ENCODE data around the gene FLRT1. TPM values are rescaled to one million over a fixed set of nuclear protein-coding genes. Genes with fewer than 3 reads are reported as not detected.
A peak's percentile ranks its signal among the peaks of the same experiment; 100 is the strongest.

FLRT1 gene
- total RNA-seq, 4 donors from 2014 or later: 0.54 to 4.0 (median 3.8) TPM

- no peaks in the 10 kb centered on the region for H3K27me3 ChIP-seq
- no peaks in the 10 kb centered on the region for H3K9me3 ChIP-seq
- H3K36me3 ChIP-seq: no peaks in the 10 kb centered on the region
- H3K27ac ChIP-seq: peak overlapping the region in 2 of 3 donors; percentile 7 to 56
- 14 to 15% methylated on average over 25 to 35 of the region's 40 CpGs for WGBS, 2 donors
- TF ChIP-seq CTCF (IDR thresholded peaks at IDR 0.05) (peak in 5 of 6 experiments; percentile 20 to 58 (median 41)), POLR2A (IDR thresholded peaks at IDR 0.05) (no peak)
- peak; percentile 86 to 89 for DNase-seq
- peaks cover 13 to 14% of the 10 kb centered on the region in 2 donors for H3K4me1 ChIP-seq
- intact Hi-C loops (cut with DNase I): loop anchor here (10.0 kb wide), 1 partner anchor 77 kb away; no protein-coding TSS in a partner anchor
- peak overlapping the region in 1 of 3 donors; percentile 9 for H3K4me3 ChIP-seq (replicated peaks in 1 of 3)
Measured at GRCh38 chr11:64007629-64008282, 28.0 kb upstream of the FLRT1 start.

GRCh38 chr11:64008283-64008913 is 27.3 kb upstream of the FLRT1 start:
- no peak overlapping the region for H3K4me3 ChIP-seq (replicated peaks in 1 of 3)
- no peaks in the 10 kb centered on the region for H3K36me3 ChIP-seq
- intact Hi-C loops (cut with DNase I): loop anchor here (10.0 kb wide), 1 partner anchor 76 kb away; no protein-coding TSS in a partner anchor
- H3K27ac ChIP-seq: no peak overlapping the region
- TF ChIP-seq CTCF (IDR thresholded peaks at IDR 0.05) (no peak), POLR2A (IDR thresholded peaks at IDR 0.05) (no peak)
- H3K9me3 ChIP-seq: no peaks in the 10 kb centered on the region
- DNase-seq: no peak
- H3K27me3 ChIP-seq: no peaks in the 10 kb centered on the region
- H3K4me1 ChIP-seq: peaks cover 13 to 14% of the 10 kb centered on the region in 2 donors
- 93 to 95% methylated on average over 26 of the region's 26 CpGs for WGBS, 2 donors

- intact Hi-C loops (cut with DNase I): loop anchor here (10.0 kb wide), 1 partner anchor 76 kb away; no protein-coding TSS in a partner anchor
- H3K4me3 ChIP-seq (replicated peaks in 1 of 3): no peak overlapping the region
- WGBS, 2 donors: 95% methylated on average over 16 to 18 of the region's 18 CpGs
- TF ChIP-seq CTCF (IDR thresholded peaks at IDR 0.05) (no peak), POLR2A (IDR thresholded peaks at IDR 0.05) (no peak)
- no peaks in the 10 kb centered on the region for H3K36me3 ChIP-seq
- no peaks in the 10 kb centered on the region for H3K27me3 ChIP-seq
- peaks cover 13 to 14% of the 10 kb centered on the region in 2 donors for H3K4me1 ChIP-seq
- no peak overlapping the region for H3K27ac ChIP-seq
- H3K9me3 ChIP-seq: no peaks in the 10 kb centered on the region
- no peak for DNase-seq
Measured at GRCh38 chr11:64008914-64009633, 26.7 kb upstream of the FLRT1 start.

- no peak overlapping the region for H3K4me3 ChIP-seq (replicated peaks in 1 of 3)
- H3K27ac ChIP-seq: no peak overlapping the region
- no peaks in the 10 kb centered on the region for H3K36me3 ChIP-seq
- WGBS, 2 donors: 100% methylated on average over 4 to 6 of the region's 8 CpGs
- intact Hi-C loops (cut with DNase I): loop anchor here (10.0 kb wide), 1 partner anchor 75 kb away; no protein-coding TSS in a partner anchor
- H3K27me3 ChIP-seq: no peaks in the 10 kb centered on the region
- H3K9me3 ChIP-seq: no peaks in the 10 kb centered on the region
- TF ChIP-seq POLR2A (IDR thresholded peaks at IDR 0.05) (no peak), CTCF (IDR thresholded peaks at IDR 0.05) (no peak)
- DNase-seq: no peak
- H3K4me1 ChIP-seq: peaks cover 13 to 14% of the 10 kb centered on the region in 2 donors
Measured at GRCh38 chr11:64009710-64010109, 26.0 kb upstream of the FLRT1 start.

Data from thyroid gland (tissue), 4 donors.